Ovary (tissue), 3 donors: ENCODE measurements around the gene ALG5.

Experiments used
- CTCF ChIP-seq, 3 donors: fragments of 450-650 bp in 2 of 3; fragments of 200-600 bp in 1 of 3; IDR thresholded peaks; one replicate each; pipeline versions ENCODE4 v1.5.1 to v1.8.0; 2016 to 2022; ENCODE audit warnings: antibody characterized with exemption in 3 of 3, mild to moderate bottlenecking in 1 of 3
- EP300 ChIP-seq: sonication (generic); formaldehyde crosslinking; IDR thresholded peaks from one replicate; pipeline ENCODE4 v1.6.1; 2017; ENCODE audit warnings: antibody characterized with exemption
- POLR2A ChIP-seq: fragments of 450-650 bp; IDR thresholded peaks from one replicate; pipeline ENCODE4 v1.6.1; 2017; ENCODE audit warnings: antibody characterized with exemption, mild to moderate bottlenecking, moderate library complexity
- donor health status: DM: no; HTN: no; CAD: no.

GRCh38 chr13:37046062-37046461 is 46.9 kb upstream of the ALG5 start:
- no peak for TF ChIP-seq CTCF (IDR thresholded peaks at IDR 0.05)
- TF ChIP-seq EP300 = no peak
- TF ChIP-seq POLR2A = no peak
